Keratinocyte (primary cell): Measurements from ENCODE around the gene TRDN. TPM values are rescaled to one million over a fixed set of nuclear protein-coding genes. Genes with fewer than 3 reads are reported as not detected.

Experiments
- DNase-seq: peaks from one replicate; pipeline ENCODE4 v3.0.0-alpha.2; 2011; ENCODE audit warnings: low read depth, missing footprints, low spot score
- FAIRE-seq: peaks from 2 replicates; lab custom pipeline; 2011; peaks lifted over from hg19 to GRCh38; lab: Jason Lieb, UNC
- H2AFZ ChIP-seq: 2 replicates; pipeline ENCODE4 v1.6.0; 2012; ENCODE audit warnings: low read length, control low read depth, inconsistent platforms; ENCODE audit not compliant: control insufficient read depth
- H3K27ac ChIP-seq: 2 replicates; pipeline ENCODE4 v1.5.1; 2011; ENCODE audit warnings: low read length; ENCODE audit not compliant: control insufficient read depth, insufficient read depth
- H3K27me3 ChIP-seq: 3 replicates; pipeline ENCODE4 v1.6.0; 2011; ENCODE audit warnings: low read length; ENCODE audit not compliant: control insufficient read depth, insufficient read depth; ENCODE audit errors: extremely low read depth
- H3K36me3 ChIP-seq, 2 experiments: 2 replicates in 1 of 2; 3 replicates in 1 of 2; pipeline ENCODE4 v1.5.1; 2011; ENCODE audit warnings: low read length in 2 of 2, mild to moderate bottlenecking in 1 of 2; ENCODE audit not compliant: control insufficient read depth in 2 of 2, insufficient read depth in 2 of 2; ENCODE audit errors: extremely low read depth in 1 of 2
- H3K4me1 ChIP-seq: 3 replicates; pipeline ENCODE4 v1.5.1; 2011; ENCODE audit warnings: low read length; ENCODE audit not compliant: control insufficient read depth, insufficient read depth; ENCODE audit errors: extremely low read depth
- H3K4me2 ChIP-seq: 3 replicates; pipeline ENCODE4 v1.6.0; 2011; ENCODE audit warnings: low read depth, low read length; ENCODE audit not compliant: control insufficient read depth, insufficient read depth; ENCODE audit errors: extremely low read depth
- H3K4me3 ChIP-seq, 3 experiments: fragments of 200-600 bp in 1 of 3; sonication (generic) in 1 of 3; 2 replicates in 2 of 3; 3 replicates in 1 of 3; pipeline ENCODE4 v1.5.1; 2011 to 2016; ENCODE audit warnings: low read length in 3 of 3, mild to moderate bottlenecking in 3 of 3, control low read depth in 2 of 3, inconsistent platforms in 1 of 3, low read depth in 1 of 3, mixed read lengths in 1 of 3, mixed run types in 1 of 3, moderate library complexity in 1 of 3; ENCODE audit not compliant: control insufficient read depth in 2 of 3, insufficient read depth in 2 of 3; ENCODE audit errors: extremely low read depth in 1 of 3
- H3K79me2 ChIP-seq: 2 replicates; pipeline ENCODE4 v1.6.0; 2012; ENCODE audit warnings: low read length; ENCODE audit not compliant: control insufficient read depth, insufficient read depth
- H3K9ac ChIP-seq: 3 replicates; pipeline ENCODE4 v1.6.0; 2011; ENCODE audit warnings: low read length; ENCODE audit not compliant: control insufficient read depth, insufficient read depth; ENCODE audit errors: extremely low read depth
- H3K9me1 ChIP-seq: 3 replicates; pipeline ENCODE4 v1.6.0; 2011; ENCODE audit warnings: low read length; ENCODE audit not compliant: control insufficient read depth, insufficient read depth; ENCODE audit errors: extremely low read depth
- H3K9me3 ChIP-seq: 2 replicates; pipeline ENCODE4 v1.5.1; 2012; ENCODE audit warnings: low read depth, low read length; ENCODE audit not compliant: control insufficient read depth
- H4K20me1 ChIP-seq: 3 replicates; pipeline ENCODE4 v1.6.0; 2011; ENCODE audit warnings: low read length; ENCODE audit not compliant: control insufficient read depth, insufficient read depth; ENCODE audit errors: extremely low read depth
- EZH2 ChIP-seq: IDR thresholded peaks from one replicate; pipeline ENCODE4 v1.6.1; 2012; ENCODE audit warnings: inconsistent platforms, mild to moderate bottlenecking, low read length, moderate library complexity
- dilution Hi-C: fragments of 300-500 bp; cut with MboI; formaldehyde crosslinking; loops from one replicate; pipeline ENCODE4 v1.7.0; 2020; ENCODE audit warnings: low sequenced_read_pairs; ENCODE audit not compliant: extremely low pct_ligation_motif_present
- polyA plus RNA-seq, 5 experiments: library from polyadenylated mRNA; depleted of rRNA in 3 of 5; stranded (reverse) in 3 of 5; stranded (forward) in 1 of 5; unstranded in 1 of 5; fragments of >200 nt; gene quantifications; 1 replicate in 1 of 5; 2 replicates in 3 of 5; 3 replicates in 1 of 5; pipeline versions ENCODE4 v1.2.1 to v1.2.3, GENCODE V29; 2011 to 2012; ENCODE audit warnings: missing spikeins in 2 of 5, low read depth in 1 of 5, low replicate concordance in 1 of 5
- TF ChIP-seq, protein P1 (sequence below), 3 experiments: IDR thresholded peaks in 1 of 3; conservative IDR thresholded peaks in 1 of 3; optimal IDR thresholded peaks in 1 of 3; 2 replicates in 2 of 3; 3 replicates in 1 of 3; pipeline versions ENCODE3 to v1.5.1; 2011; ENCODE audit warnings: low read length in 3 of 3, mild to moderate bottlenecking in 3 of 3, moderate library complexity in 2 of 3, control low read depth in 1 of 3, inconsistent platforms in 1 of 3; ENCODE audit not compliant: insufficient read depth in 2 of 3; ENCODE audit errors: extremely low read depth in 1 of 3

The TRDN gene
- polyA plus RNA-seq, 1 donor (not counting 4 experiments of a cell fraction or from before 2014, with no cell fraction given), result not detected

DNA sequence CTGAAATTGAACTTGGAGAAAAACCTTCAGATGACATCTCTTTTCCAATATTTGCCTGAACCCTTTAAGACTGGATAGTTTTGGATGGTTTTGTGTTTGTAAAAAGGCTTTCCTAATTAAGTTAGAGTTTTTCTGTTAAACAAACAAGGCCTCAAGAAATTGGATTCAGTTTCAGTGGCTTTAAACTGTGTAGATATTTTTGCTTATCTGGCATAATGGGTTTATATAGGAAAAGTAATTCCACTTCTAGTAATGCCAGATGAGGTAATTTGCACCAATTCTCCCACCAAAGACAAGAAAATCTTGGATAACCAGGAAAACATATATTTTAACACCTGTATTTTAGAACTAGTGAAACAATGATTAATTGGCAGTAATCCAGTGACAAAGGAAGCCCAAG, 12.0 kb upstream of the TRDN start:
- no peaks in the 10 kb centered on the region for H3K79me2 ChIP-seq
- H3K4me1 ChIP-seq, result no peaks in the 10 kb centered on the region
- H3K9me1 ChIP-seq, result no peaks in the 10 kb centered on the region
- H3K36me3 ChIP-seq, result no peaks in the 10 kb centered on the region
- DNase-seq (no peak), FAIRE-seq (no peak)
- H4K20me1 ChIP-seq, result no peaks in the 10 kb centered on the region
- no peak overlapping the region for H3K4me2 ChIP-seq
- no peak overlapping the region for H3K4me3 ChIP-seq
- H3K9ac ChIP-seq, result no peak overlapping the region
- H3K9me3 ChIP-seq, result no peaks in the 10 kb centered on the region
- no peaks in the 10 kb centered on the region for H3K27me3 ChIP-seq
- TF ChIP-seq, protein P1, sequence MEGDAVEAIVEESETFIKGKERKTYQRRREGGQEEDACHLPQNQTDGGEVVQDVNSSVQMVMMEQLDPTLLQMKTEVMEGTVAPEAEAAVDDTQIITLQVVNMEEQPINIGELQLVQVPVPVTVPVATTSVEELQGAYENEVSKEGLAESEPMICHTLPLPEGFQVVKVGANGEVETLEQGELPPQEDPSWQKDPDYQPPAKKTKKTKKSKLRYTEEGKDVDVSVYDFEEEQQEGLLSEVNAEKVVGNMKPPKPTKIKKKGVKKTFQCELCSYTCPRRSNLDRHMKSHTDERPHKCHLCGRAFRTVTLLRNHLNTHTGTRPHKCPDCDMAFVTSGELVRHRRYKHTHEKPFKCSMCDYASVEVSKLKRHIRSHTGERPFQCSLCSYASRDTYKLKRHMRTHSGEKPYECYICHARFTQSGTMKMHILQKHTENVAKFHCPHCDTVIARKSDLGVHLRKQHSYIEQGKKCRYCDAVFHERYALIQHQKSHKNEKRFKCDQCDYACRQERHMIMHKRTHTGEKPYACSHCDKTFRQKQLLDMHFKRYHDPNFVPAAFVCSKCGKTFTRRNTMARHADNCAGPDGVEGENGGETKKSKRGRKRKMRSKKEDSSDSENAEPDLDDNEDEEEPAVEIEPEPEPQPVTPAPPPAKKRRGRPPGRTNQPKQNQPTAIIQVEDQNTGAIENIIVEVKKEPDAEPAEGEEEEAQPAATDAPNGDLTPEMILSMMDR (optimal IDR thresholded peaks at IDR 0.05 in 1 of 3, IDR thresholded peaks at IDR 0.05 in 1 of 3, conservative IDR thresholded peaks at IDR 0.05 in 1 of 3; ENCODE audit: extremely low read depth in 1 of 3, insufficient read depth in 2 of 3, low read length in 3 of 3), result no peak
- TF ChIP-seq EZH2, result no peak
- dilution Hi-C loops, result no loop called here
- H2AFZ ChIP-seq, result no peak overlapping the region
- H3K27ac ChIP-seq, result no peak overlapping the region

DNA sequence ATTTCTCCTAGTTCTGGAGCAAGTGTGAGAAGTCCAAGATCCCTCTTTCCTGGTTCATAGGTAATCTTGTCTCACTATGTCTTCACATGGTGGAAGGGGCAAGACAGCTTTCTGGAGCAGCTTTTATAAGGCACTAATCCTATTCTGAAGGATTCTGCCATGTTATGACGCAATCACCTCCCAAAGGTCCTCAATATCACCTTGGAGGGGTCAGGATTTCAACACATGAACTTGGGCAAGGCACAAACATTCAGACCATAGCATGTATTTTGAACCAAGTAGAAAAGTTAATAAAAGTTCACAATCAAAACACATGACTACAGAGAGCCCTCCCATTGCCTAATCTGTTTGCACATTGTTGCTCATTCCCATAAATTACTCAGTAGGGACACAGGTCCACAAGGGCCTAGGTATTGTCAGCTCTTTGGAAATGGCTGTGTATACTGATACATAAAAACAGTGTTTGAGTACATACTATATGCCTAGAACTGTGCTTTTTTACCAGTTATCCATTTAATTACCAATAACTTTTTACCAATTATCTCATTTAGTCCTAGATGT, 11.3 kb upstream of the TRDN start:
- H2AFZ ChIP-seq, result no peak overlapping the region
- no peak overlapping the region for H3K4me3 ChIP-seq
- dilution Hi-C loops, result no loop called here
- H3K9me1 ChIP-seq, result no peaks in the 10 kb centered on the region
- H3K9ac ChIP-seq, result no peak overlapping the region
- DNase-seq, result no peak
- no peaks in the 10 kb centered on the region for H3K9me3 ChIP-seq
- no peak for FAIRE-seq
- no peaks in the 10 kb centered on the region for H3K4me1 ChIP-seq
- no peaks in the 10 kb centered on the region for H3K27me3 ChIP-seq
- H3K79me2 ChIP-seq, result no peaks in the 10 kb centered on the region
- H3K36me3 ChIP-seq, result no peaks in the 10 kb centered on the region
- H3K4me2 ChIP-seq, result no peak overlapping the region
- H4K20me1 ChIP-seq, result no peaks in the 10 kb centered on the region
- no peak overlapping the region for H3K27ac ChIP-seq
- no peak for TF ChIP-seq EZH2

DNA sequence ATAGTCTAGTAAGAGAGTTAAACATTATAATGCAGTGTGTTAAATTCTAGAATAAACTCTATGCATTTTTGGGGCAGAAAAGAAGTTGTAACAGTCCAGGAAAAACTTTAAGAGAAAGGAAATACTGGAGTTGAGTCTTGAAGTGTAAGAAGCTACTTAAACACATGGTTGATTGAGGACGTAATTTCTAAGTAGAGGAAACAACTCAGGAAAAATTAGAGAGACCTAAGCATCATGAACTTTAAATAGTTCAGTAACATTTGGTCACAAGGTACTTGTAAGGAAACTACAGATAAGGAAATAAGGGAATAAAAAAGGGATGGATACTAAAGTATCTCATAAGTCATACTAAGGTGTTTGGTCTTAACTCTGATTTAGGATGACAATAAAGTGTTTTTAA, 4.7 kb upstream of the TRDN start:
- DNase-seq (no peak), FAIRE-seq (no peak)
- no peaks in the 10 kb centered on the region for H3K4me1 ChIP-seq
- H3K36me3 ChIP-seq, result no peaks in the 10 kb centered on the region
- H3K9me3 ChIP-seq, result no peaks in the 10 kb centered on the region
- dilution Hi-C loops, result no loop called here
- TF ChIP-seq EZH2, result no peak
- TF ChIP-seq, protein P1 (optimal IDR thresholded peaks at IDR 0.05 in 1 of 3, IDR thresholded peaks at IDR 0.05 in 1 of 3, conservative IDR thresholded peaks at IDR 0.05 in 1 of 3; ENCODE audit: extremely low read depth in 1 of 3, insufficient read depth in 2 of 3, low read length in 3 of 3), result no peak
- no peaks in the 10 kb centered on the region for H3K79me2 ChIP-seq
- no peak overlapping the region for H3K4me3 ChIP-seq
- H2AFZ ChIP-seq, result no peak overlapping the region
- H3K9me1 ChIP-seq, result no peaks in the 10 kb centered on the region
- no peak overlapping the region for H3K27ac ChIP-seq
- H3K9ac ChIP-seq, result no peak overlapping the region
- no peaks in the 10 kb centered on the region for H4K20me1 ChIP-seq
- H3K27me3 ChIP-seq, result no peaks in the 10 kb centered on the region
- H3K4me2 ChIP-seq, result no peak overlapping the region
